PC-3 (cell line): Measurements from ENCODE around the gene ERP44. TPM values are rescaled to one million over a fixed set of nuclear protein-coding genes. Genes with fewer than 3 reads are reported as not detected.

ENCODE experiments used
- ATAC-seq: fragments of 200-7000 bp; cut with Tn5 transposase; 2 replicates; pipeline ENCODE4 v1.9.1; 2020; ENCODE audit warnings: mild to moderate bottlenecking, moderate library complexity
- BruUV-seq: library from RNA; stranded (reverse); fragments of 400-500 nt; replicated peaks from 2 replicates; lab custom pipeline; 2021; lab: Mats Ljungman, UMichigan
- CTCF ChIA-PET: fragments of 300-600 bp; sonication (Branson Sonifier 250); formaldehyde crosslinking; loops from one replicate; lab custom pipeline; 2022; ENCODE audit warnings: antibody characterized with exemption; lab: Charles Lee
- POLR2A ChIA-PET: fragments of 300-600 bp; sonication (Branson Sonifier 250); formaldehyde crosslinking; loops from one replicate; lab custom pipeline; 2022; ENCODE audit warnings: antibody characterized with exemption; ENCODE audit not compliant: unreplicated experiment; lab: Charles Lee
- DNase-seq: peaks from one replicate; pipeline ENCODE4 v3.0.0-alpha.2; 2015
- H2AFZ ChIP-seq: fragments of 300-600 bp; sonication (generic); 2 replicates; pipeline ENCODE4 v1.6.0; 2016; ENCODE audit warnings: antibody characterized with exemption, low read length
- H3F3A ChIP-seq: fragments of 300-600 bp; sonication (generic); one replicate; pipeline ENCODE4 v1.6.0; 2017; ENCODE audit warnings: antibody characterized with exemption, low read length, control low read depth, mild to moderate bottlenecking; ENCODE audit not compliant: unreplicated experiment
- H3K27ac ChIP-seq: fragments of 300-600 bp; sonication (generic); 2 replicates; pipeline ENCODE4 v1.5.1; 2016; ENCODE audit warnings: mild to moderate bottlenecking, low read length
- H3K27me3 ChIP-seq: fragments of 300-600 bp; sonication (generic); 2 replicates; pipeline ENCODE4 v1.6.1; 2016; ENCODE audit warnings: low read length, mixed read lengths
- H3K36me3 ChIP-seq: fragments of 300-600 bp; sonication (generic); 2 replicates; pipeline ENCODE4 v1.6.1; 2016; ENCODE audit warnings: low read depth, mixed run types, low read length, mixed read lengths
- H3K4me1 ChIP-seq: fragments of 300-600 bp; sonication (generic); 2 replicates; pipeline ENCODE4 v1.5.1; 2016; ENCODE audit warnings: low read length; ENCODE audit not compliant: insufficient read depth
- H3K4me2 ChIP-seq: fragments of 300-600 bp; sonication (generic); 2 replicates; pipeline ENCODE4 v1.6.0; 2016; ENCODE audit warnings: low read length
- H3K4me3 ChIP-seq: fragments of 300-600 bp; sonication (generic); 2 replicates; pipeline ENCODE4 v1.5.1; 2016; ENCODE audit warnings: mild to moderate bottlenecking, low read length, mixed read lengths
- H3K79me2 ChIP-seq: fragments of 300-600 bp; sonication (generic); 2 replicates; pipeline ENCODE4 v1.6.1; 2017; ENCODE audit warnings: low read length, mixed read lengths
- H3K9ac ChIP-seq: fragments of 300-600 bp; sonication (generic); 2 replicates; pipeline ENCODE4 v1.6.0; 2016; ENCODE audit warnings: mild to moderate bottlenecking, low read length
- H3K9me2 ChIP-seq: fragments of 300-600 bp; sonication (generic); replicated peaks from 2 replicates; pipeline ENCODE4 v1.6.1; 2016; ENCODE audit warnings: mixed run types, low read length, mixed read lengths
- H3K9me3 ChIP-seq: fragments of 300-600 bp; sonication (generic); 2 replicates; pipeline ENCODE4 v1.6.1; 2016; ENCODE audit warnings: low read length, mixed read lengths
- H4K20me1 ChIP-seq: fragments of 300-600 bp; sonication (generic); 2 replicates; pipeline ENCODE4 v1.6.1; 2016; ENCODE audit warnings: low read length, mixed read lengths
- EZH2 ChIP-seq: fragments of 300-600 bp; sonication (generic); IDR thresholded peaks from one replicate; pipeline ENCODE4 v1.6.1; 2017; ENCODE audit warnings: antibody characterized with exemption, mild to moderate bottlenecking, low read length; ENCODE audit not compliant: unreplicated experiment
- EZH2phosphoT487 ChIP-seq: fragments of 300-600 bp; sonication (generic); IDR thresholded peaks from 2 replicates; pipeline ENCODE4 v1.6.1; 2018; ENCODE audit warnings: mild to moderate bottlenecking, antibody characterized with exemption, low read length, borderline replicate concordance
- intact Hi-C: fragments of 100-400 bp; cut with micrococcal nuclease; formaldehyde crosslinking; loops from 2 replicates; pipeline ENCODE4 v1.9.0; 2023
- total RNA-seq: library from RNA; depleted of rRNA; stranded (reverse); fragments of >200 nt; gene quantifications from 2 replicates; pipeline ENCODE4 v1.2.3, GENCODE V29; 2014
- TF ChIP-seq, protein P1 (sequence below): fragments of 300-600 bp; sonication (generic); conservative IDR thresholded peaks from 2 replicates; pipeline ENCODE4 v1.5.1; 2017; ENCODE audit warnings: antibody characterized with exemption, low read depth, mild to moderate bottlenecking, low read length

The ERP44 gene
- total RNA-seq, 1 experiment from 2014 or later = 7.7 TPM

DNA sequence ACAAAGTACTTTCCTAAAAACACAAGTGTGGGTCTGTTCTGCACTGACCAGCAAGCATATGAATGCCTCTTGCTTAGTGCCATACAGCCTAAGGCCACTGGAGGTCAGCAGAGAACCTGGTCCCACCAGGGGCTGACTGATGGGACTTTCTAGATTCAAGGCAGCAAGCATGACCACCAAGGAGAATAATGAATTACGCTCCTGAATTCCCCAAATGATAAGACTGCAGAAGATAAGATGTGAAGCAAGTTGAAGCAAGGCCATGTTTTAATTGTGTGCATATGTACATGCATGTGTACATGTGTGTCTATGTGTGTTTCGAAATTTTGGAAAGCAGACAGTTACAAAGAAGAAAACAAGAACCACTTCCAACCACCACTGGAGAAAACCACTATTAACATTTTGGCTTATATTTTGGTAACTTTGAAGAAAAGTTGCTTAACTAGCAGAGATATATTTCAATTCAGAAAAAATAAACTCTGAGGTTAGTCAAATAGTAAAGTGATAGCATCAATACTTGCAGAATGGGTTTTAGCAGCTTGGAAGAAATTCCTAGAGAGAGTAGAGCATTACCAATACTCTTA, 70.5 kb downstream of the ERP44 start:
- intact Hi-C loops = loop anchor here (1.0 to 5.0 kb wide), 3 partner anchors 71 to 294 kb away; partner anchors contain the start of genes ERP44 and INVS
- Histone ChIP-seq H3K9me2 (no peaks in the 10 kb centered on the region), H3K27ac (no peak overlapping the region), H2AFZ (no peak overlapping the region), H3K9me3 (no peaks in the 10 kb centered on the region), H3K4me2 (no peak overlapping the region), H3K79me2 (no peaks in the 10 kb centered on the region), H3K27me3 (no peaks in the 10 kb centered on the region), H3K4me3 (no peak overlapping the region), H3K4me1 (no peaks in the 10 kb centered on the region), H3K36me3 (no peaks in the 10 kb centered on the region; the same call in 1 of the 2 replicates), H3F3A (no peaks in the 10 kb centered on the region), H3K9ac (no peak overlapping the region), H4K20me1 (peaks cover 3% of the 10 kb centered on the region; the same call in 1 of the 2 replicates)
- no peak for TF ChIP-seq EZH2phosphoT487
- TF ChIP-seq, protein P1, sequence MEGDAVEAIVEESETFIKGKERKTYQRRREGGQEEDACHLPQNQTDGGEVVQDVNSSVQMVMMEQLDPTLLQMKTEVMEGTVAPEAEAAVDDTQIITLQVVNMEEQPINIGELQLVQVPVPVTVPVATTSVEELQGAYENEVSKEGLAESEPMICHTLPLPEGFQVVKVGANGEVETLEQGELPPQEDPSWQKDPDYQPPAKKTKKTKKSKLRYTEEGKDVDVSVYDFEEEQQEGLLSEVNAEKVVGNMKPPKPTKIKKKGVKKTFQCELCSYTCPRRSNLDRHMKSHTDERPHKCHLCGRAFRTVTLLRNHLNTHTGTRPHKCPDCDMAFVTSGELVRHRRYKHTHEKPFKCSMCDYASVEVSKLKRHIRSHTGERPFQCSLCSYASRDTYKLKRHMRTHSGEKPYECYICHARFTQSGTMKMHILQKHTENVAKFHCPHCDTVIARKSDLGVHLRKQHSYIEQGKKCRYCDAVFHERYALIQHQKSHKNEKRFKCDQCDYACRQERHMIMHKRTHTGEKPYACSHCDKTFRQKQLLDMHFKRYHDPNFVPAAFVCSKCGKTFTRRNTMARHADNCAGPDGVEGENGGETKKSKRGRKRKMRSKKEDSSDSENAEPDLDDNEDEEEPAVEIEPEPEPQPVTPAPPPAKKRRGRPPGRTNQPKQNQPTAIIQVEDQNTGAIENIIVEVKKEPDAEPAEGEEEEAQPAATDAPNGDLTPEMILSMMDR = peak; percentile 84
- BruUV-seq = no TSS peak
- CTCF ChIA-PET = no interaction called here
- POLR2A ChIA-PET = no interaction called here
- DNase-seq (peak; percentile 74), ATAC-seq (peak; percentile 85)

DNA sequence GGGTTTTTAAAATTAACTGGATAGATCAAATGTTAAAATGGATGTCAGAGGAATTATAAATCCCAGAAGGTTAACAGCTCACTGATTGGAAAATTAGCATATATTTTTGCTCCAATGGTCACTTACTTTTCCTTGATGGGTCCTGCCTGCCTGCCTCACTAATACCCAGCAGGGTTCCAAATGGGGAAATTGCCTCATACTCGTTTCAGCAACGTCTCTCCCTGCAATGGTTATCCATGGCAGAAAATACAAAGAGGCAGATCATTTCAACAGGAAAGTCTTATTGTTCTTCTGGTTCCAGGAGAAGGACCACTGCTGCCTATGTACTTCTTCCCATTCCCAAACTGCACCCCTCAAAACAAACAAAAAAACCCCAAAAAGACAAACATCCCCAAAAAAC, 71.3 kb downstream of the ERP44 start:
- H3K9ac ChIP-seq = no peak overlapping the region
- no peaks in the 10 kb centered on the region for H3K4me1 ChIP-seq
- no peaks in the 10 kb centered on the region for H3K27me3 ChIP-seq
- H3F3A ChIP-seq = no peaks in the 10 kb centered on the region
- POLR2A ChIA-PET = no interaction called here
- H3K4me2 ChIP-seq = no peak overlapping the region
- TF ChIP-seq, protein P1 = no peak
- no peak for TF ChIP-seq EZH2
- no peak for TF ChIP-seq EZH2phosphoT487
- intact Hi-C loops = loop anchor here (5.0 kb wide), 1 partner anchor 295 kb away; no protein-coding TSS in a partner anchor
- CTCF ChIA-PET = no interaction called here
- no TSS peak for BruUV-seq
- no peaks in the 10 kb centered on the region for H3K79me2 ChIP-seq
- no peaks in the 10 kb centered on the region; the same call in 1 of the 2 replicates for H3K36me3 ChIP-seq
- H3K27ac ChIP-seq = no peak overlapping the region
- H4K20me1 ChIP-seq = peaks cover 3% of the 10 kb centered on the region; the same call in 1 of the 2 replicates
- H3K4me3 ChIP-seq = no peak overlapping the region
- ATAC-seq (no peak), DNase-seq (no peak)
- no peak overlapping the region for H2AFZ ChIP-seq
- no peaks in the 10 kb centered on the region for H3K9me3 ChIP-seq
- no peaks in the 10 kb centered on the region for H3K9me2 ChIP-seq

DNA sequence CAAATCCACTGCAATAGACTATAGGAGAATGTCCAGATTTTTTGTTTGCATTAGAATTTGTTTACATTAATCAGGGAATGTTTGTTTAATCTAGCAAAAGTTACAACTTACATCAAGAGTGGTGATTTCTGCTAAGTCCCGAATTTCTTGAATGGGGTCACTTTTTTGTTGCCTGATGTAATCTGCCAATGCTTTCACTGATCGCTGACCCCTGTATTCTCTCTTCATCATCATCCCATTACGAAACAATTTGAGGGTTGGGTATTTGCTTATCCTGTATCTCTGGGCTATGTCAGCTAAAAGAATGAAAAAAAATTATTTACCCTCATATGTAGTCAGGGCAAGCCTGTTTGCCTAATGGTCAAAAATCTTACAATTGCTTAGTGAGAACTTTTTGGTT, 76.9 kb downstream of the ERP44 start:
- no TSS peak for BruUV-seq
- Histone ChIP-seq H3K79me2 (no peaks in the 10 kb centered on the region), H3K4me1 (no peaks in the 10 kb centered on the region), H2AFZ (no peak overlapping the region), H3K9me2 (no peaks in the 10 kb centered on the region), H3K4me2 (no peak overlapping the region), H3K27me3 (no peaks in the 10 kb centered on the region), H3K27ac (no peak overlapping the region), H4K20me1 (no peaks in the 10 kb centered on the region), H3K36me3 (no peaks in the 10 kb centered on the region), H3F3A (no peaks in the 10 kb centered on the region), H3K4me3 (no peak overlapping the region), H3K9me3 (no peaks in the 10 kb centered on the region), H3K9ac (no peak overlapping the region)
- intact Hi-C loops = no loop called here
- ChIA-PET CTCF (no interaction called here), POLR2A (no interaction called here)
- TF ChIP-seq, protein P1 = no peak
- TF ChIP-seq EZH2phosphoT487 (no peak), EZH2 (no peak)
- DNase-seq = no peak
- ATAC-seq = no peak
